ENCODE data around the gene CLCNKB. TPM values are rescaled to one million over a fixed set of nuclear protein-coding genes. Genes with fewer than 3 reads are reported as not detected.

CLCNKB gene
- total and polyA plus RNA-seq, 2 of the 13 experiments (the other 11 are each of a cell fraction or from before 2014, with no cell fraction given): 0.04 TPM; not detected in 1

- TF ChIP-seq, protein P1, sequence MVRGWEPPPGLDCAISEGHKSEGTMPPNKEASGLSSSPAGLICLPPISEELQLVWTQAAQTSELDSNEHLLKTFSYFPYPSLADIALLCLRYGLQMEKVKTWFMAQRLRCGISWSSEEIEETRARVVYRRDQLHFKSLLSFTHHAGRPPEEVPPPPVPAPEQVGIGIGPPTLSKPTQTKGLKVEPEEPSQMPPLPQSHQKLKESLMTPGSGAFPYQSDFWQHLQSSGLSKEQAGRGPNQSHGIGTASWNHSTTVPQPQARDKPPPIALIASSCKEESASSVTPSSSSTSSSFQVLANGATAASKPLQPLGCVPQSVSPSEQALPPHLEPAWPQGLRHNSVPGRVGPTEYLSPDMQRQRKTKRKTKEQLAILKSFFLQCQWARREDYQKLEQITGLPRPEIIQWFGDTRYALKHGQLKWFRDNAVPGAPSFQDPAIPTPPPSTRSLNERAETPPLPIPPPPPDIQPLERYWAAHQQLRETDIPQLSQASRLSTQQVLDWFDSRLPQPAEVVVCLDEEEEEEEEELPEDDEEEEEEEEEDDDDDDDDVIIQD (CRISPR knock-in tag; IDR thresholded peaks at IDR 0.05; ENCODE audit: low read depth): no peak
- TF ChIP-seq ZBTB43 (CRISPR knock-in tag; conservative IDR thresholded peaks at IDR 0.05) (no peak), RXRB (CRISPR knock-in tag; IDR thresholded peaks at IDR 0.05; ENCODE audit: borderline replicate concordance) (no peak), DMAP1 (CRISPR knock-in tag; IDR thresholded peaks at IDR 0.05) (no peak), ZNF510 (CRISPR knock-in tag; IDR thresholded peaks at IDR 0.05; ENCODE audit: low read depth) (no peak), ZNF230 (CRISPR knock-in tag; IDR thresholded peaks at IDR 0.05) (no peak), MNT (IDR thresholded peaks at IDR 0.05) (no peak), HOXA9 (CRISPR knock-in tag; IDR thresholded peaks at IDR 0.05; ENCODE audit: borderline replicate concordance) (no peak), NCOR1 (IDR thresholded peaks at IDR 0.05; ENCODE audit: borderline replicate concordance, low read length) (no peak), ZNF12 (CRISPR knock-in tag; IDR thresholded peaks at IDR 0.05) (no peak), ZXDC (CRISPR knock-in tag; IDR thresholded peaks at IDR 0.05) (no peak), MEF2D (CRISPR knock-in tag; IDR thresholded peaks at IDR 0.05) (no peak), ZNF501 (CRISPR knock-in tag; IDR thresholded peaks at IDR 0.05) (peak; percentile 51; the same call in 1 of the 2 replicates), RFXANK (CRISPR knock-in tag; IDR thresholded peaks at IDR 0.05) (no peak), JUN (CRISPR knock-in tag; IDR thresholded peaks at IDR 0.05) (no peak), SAP130 (CRISPR knock-in tag; IDR thresholded peaks at IDR 0.05; ENCODE audit: low read depth) (no peak), ZFY (CRISPR knock-in tag; IDR thresholded peaks at IDR 0.05) (no peak), FOXP1 (IDR thresholded peaks at IDR 0.05) (no peak), FOXP1 (CRISPR knock-in tag; IDR thresholded peaks at IDR 0.05) (no peak), ZNF282 (IDR thresholded peaks at IDR 0.05; ENCODE audit: partially characterized antibody) (no peak)
- TF ChIP-seq, protein P2, sequence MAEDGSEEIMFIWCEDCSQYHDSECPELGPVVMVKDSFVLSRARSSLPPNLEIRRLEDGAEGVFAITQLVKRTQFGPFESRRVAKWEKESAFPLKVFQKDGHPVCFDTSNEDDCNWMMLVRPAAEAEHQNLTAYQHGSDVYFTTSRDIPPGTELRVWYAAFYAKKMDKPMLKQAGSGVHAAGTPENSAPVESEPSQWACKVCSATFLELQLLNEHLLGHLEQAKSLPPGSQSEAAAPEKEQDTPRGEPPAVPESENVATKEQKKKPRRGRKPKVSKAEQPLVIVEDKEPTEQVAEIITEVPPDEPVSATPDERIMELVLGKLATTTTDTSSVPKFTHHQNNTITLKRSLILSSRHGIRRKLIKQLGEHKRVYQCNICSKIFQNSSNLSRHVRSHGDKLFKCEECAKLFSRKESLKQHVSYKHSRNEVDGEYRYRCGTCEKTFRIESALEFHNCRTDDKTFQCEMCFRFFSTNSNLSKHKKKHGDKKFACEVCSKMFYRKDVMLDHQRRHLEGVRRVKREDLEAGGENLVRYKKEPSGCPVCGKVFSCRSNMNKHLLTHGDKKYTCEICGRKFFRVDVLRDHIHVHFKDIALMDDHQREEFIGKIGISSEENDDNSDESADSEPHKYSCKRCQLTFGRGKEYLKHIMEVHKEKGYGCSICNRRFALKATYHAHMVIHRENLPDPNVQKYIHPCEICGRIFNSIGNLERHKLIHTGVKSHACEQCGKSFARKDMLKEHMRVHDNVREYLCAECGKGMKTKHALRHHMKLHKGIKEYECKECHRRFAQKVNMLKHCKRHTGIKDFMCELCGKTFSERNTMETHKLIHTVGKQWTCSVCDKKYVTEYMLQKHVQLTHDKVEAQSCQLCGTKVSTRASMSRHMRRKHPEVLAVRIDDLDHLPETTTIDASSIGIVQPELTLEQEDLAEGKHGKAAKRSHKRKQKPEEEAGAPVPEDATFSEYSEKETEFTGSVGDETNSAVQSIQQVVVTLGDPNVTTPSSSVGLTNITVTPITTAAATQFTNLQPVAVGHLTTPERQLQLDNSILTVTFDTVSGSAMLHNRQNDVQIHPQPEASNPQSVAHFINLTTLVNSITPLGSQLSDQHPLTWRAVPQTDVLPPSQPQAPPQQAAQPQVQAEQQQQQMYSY (CRISPR knock-in tag; IDR thresholded peaks at IDR 0.05): no peak
Observed at GRCh38 chr1:15994590-15995351, 48.8 kb upstream of the CLCNKB start (continued).

Measured in HepG2 (cell line).